KOPT-K1 (cell line): ENCODE results near the gene SMIM7.

Source experiments
- H3K27ac ChIP-seq: fragments of 200-600 bp; sonication (generic); 2 replicates; pipeline ENCODE4 v1.5.1; 2016; ENCODE audit warnings: antibody characterized with exemption, mild to moderate bottlenecking, low read depth, low read length; ENCODE audit not compliant: poor library complexity, severe bottlenecking
- H3K36me3 ChIP-seq: fragments of 200-600 bp; sonication (generic); 2 replicates; pipeline ENCODE4 v1.5.1; 2017; ENCODE audit warnings: antibody characterized with exemption, mild to moderate bottlenecking, low read length, moderate library complexity; ENCODE audit not compliant: insufficient read depth
- H3K9me3 ChIP-seq: fragments of 200-600 bp; sonication (generic); 2 replicates; pipeline ENCODE4 v1.5.1; 2017; ENCODE audit warnings: antibody characterized with exemption, low read length, mild to moderate bottlenecking; ENCODE audit not compliant: insufficient read depth, poor library complexity, severe bottlenecking

Gene SMIM7

DNA sequence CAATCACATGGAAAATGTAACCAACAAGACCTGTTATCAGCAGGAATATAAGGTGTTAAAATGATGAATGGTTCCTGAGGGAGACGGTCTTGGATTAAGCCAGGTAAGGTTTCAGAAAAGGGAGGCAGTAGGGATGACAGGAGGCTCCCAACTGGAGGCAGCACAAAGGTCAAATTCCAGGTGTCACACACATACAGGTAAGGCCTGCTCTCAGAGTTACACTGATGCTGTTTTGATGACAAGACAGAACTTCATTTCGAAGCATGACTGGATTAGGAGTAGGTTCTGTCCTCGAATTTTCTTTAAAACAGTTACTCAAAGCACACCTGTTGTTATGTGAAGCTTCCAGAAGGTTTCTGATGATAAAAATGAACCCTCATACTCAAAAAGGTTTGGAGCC lies 39.4 kb downstream of the SMIM7 start:
- Histone ChIP-seq H3K27ac (no peak overlapping the region), H3K9me3 (no peaks in the 10 kb centered on the region), H3K36me3 (peaks cover 35% of the 10 kb centered on the region)

DNA sequence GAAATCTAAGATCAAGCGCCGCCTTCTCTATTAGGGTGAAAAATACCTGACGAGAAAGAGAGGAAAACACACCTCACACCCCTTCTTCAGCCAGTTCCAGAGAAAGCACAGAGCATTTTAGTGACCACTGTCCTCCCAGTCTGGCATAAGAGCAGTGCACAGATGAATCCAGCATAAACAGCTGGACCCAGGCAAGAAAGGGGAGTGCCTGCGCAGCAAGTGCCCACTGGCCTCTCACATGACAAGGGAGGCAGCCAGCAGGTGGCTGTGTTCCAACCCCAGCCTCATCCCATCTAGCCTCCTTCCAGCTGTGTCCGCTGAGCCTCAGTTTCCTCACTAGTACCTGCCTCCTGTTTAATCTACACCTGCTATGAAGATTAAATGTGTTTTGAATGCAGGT lies 39.9 kb downstream of the SMIM7 start:
- Histone ChIP-seq H3K27ac (no peak overlapping the region), H3K36me3 (peaks cover 29% of the 10 kb centered on the region)

GRCh38 chr19:16619457-16619856 lies 40.5 kb downstream of the SMIM7 start:
- Histone ChIP-seq H3K27ac (no peak overlapping the region), H3K9me3 (no peaks in the 10 kb centered on the region), H3K36me3 (peaks cover 23% of the 10 kb centered on the region)

More for the DNA sequence above, 39.9 kb downstream of the SMIM7 start:
- no peaks in the 10 kb centered on the region for H3K9me3 ChIP-seq

GRCh38 chr19:16618248-16618647 lies 41.7 kb downstream of the SMIM7 start:
- H3K36me3 ChIP-seq: peaks cover 11% of the 10 kb centered on the region
- H3K9me3 ChIP-seq: no peaks in the 10 kb centered on the region
- no peak overlapping the region for H3K27ac ChIP-seq

GRCh38 chr19:16615808-16616207 lies 44.1 kb downstream of the SMIM7 start:
- H3K36me3 ChIP-seq: no peaks in the 10 kb centered on the region
- no peak overlapping the region for H3K27ac ChIP-seq

DNA sequence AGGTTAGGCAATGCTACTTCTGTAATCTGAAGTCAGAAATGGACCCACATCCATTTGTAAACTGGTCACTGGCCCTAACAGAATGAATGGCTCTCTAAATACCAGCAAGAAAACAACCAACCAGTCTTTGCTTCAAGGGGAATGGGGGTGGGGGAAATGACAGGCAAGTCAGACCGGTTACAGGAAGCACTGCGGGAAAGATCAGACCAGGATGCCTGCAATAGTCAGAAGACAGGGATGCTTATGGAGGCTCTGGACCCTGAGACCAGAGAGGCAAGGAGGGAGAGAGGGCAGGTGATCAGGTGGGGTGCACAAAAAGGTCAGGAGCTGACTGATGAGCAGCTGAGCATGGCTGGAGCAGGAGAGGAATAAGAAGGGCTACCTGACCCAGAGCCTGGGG lies 45.0 kb downstream of the SMIM7 start:
- Histone ChIP-seq H3K27ac (no peak overlapping the region), H3K9me3 (no peaks in the 10 kb centered on the region), H3K36me3 (no peaks in the 10 kb centered on the region)

More at GRCh38 chr19:16615808-16616207, 44.1 kb downstream of the SMIM7 start:
- no peaks in the 10 kb centered on the region for H3K9me3 ChIP-seq

DNA sequence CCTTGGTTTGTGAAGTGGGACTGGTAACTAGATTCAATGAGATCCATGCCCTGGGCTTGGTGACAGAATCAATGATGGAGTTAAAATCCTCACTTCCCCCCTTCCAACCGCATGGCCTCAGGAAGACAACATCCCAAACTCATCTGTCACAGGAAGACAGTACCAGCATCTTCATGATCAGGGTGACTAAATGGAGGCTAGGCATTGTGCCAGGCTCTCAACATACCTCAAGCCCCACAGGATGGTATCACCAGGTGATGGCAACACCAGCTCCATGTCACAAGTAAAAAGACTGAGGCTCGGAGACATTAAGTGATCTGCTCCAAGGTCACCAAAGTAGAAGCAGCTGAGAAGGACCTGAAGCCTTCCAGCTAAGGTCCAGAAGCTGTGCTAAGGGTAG lies 46.1 kb downstream of the SMIM7 start:
- no peaks in the 10 kb centered on the region for H3K36me3 ChIP-seq
- H3K9me3 ChIP-seq: no peaks in the 10 kb centered on the region
- H3K27ac ChIP-seq: no peak overlapping the region

- Histone ChIP-seq H3K36me3 (no peaks in the 10 kb centered on the region), H3K9me3 (no peaks in the 10 kb centered on the region), H3K27ac (no peak overlapping the region)
These were observed 47.3 kb downstream of the SMIM7 start for GRCh38 chr19:16612636-16613035.

DNA sequence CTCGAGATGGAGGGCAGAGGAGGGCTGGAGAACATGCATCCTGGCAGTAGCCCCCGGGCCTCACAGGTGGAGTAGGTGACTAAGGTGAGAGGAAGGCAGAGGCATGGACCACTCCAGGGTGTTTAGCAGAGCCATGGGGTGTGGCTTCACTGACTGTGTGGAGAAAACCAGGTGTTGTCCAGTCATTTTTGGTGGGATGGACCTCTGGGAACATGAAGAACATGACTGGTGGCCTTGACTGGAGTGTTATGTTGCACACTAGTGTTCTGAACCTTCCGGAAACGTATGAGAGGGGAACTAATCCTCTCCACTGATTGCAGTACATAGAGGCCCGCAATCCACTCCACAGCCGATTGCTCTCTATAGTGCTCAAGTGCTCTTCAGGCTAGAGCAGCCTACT lies 48.8 kb downstream of the SMIM7 start:
- H3K36me3 ChIP-seq: no peaks in the 10 kb centered on the region
- no peaks in the 10 kb centered on the region for H3K9me3 ChIP-seq
- H3K27ac ChIP-seq: no peak overlapping the region

- no peak overlapping the region for H3K27ac ChIP-seq
- no peaks in the 10 kb centered on the region for H3K9me3 ChIP-seq
These were observed 50.3 kb downstream of the SMIM7 start for GRCh38 chr19:16609511-16610200.

DNA sequence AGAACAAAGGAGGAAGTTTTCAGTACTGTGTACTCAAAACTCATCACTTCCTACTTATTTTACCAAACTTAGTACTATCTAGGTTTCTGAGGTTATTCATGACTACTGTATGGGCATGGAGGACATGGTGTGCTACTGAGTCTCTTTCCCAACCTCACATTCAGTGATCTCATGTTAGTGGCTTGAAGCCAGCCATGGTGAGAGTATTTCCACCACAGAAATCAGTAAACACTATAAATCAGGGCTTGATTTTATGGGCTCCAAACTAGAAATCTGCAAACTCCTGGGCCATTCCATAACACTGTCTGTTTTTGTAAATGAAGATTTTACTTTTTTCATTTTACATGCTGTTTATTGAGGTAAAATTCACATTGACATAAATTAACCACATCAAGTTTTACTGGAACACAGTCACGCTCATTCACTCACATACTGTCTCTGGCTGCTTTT lies 51.6 kb downstream of the SMIM7 start:
- H3K27ac ChIP-seq: no peak overlapping the region
- no peaks in the 10 kb centered on the region for H3K9me3 ChIP-seq
- H3K36me3 ChIP-seq: no peaks in the 10 kb centered on the region

More at GRCh38 chr19:16609511-16610200, 50.3 kb downstream of the SMIM7 start:
- no peaks in the 10 kb centered on the region for H3K36me3 ChIP-seq

GRCh38 chr19:16607819-16608218 lies 52.1 kb downstream of the SMIM7 start:
- Histone ChIP-seq H3K9me3 (no peaks in the 10 kb centered on the region), H3K27ac (no peak overlapping the region), H3K36me3 (no peaks in the 10 kb centered on the region)

DNA sequence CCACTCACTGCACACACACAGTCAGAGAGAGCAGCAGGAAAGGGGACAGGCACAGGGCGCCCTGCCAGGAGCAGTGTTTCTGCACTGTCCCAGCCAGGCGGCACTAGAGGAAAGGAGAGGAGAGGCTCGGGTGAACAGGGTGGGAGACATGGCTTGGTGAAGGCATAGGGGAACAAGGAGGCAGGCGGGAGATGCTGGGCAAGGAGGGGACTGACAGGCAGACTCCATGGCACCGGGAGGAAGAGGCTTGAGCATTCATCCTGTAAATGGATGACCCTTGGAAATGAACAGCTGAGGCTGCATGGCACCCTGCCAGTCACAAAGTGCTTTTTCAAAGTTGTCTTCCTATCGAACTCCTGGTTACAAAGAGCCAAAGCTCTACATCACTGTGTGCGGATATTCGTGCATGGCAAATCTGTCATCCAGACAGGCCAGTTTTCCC lies 54.4 kb downstream of the SMIM7 start:
- Histone ChIP-seq H3K36me3 (no peaks in the 10 kb centered on the region), H3K27ac (no peak overlapping the region), H3K9me3 (no peaks in the 10 kb centered on the region)

GRCh38 chr19:16605115-16605514 lies 54.8 kb downstream of the SMIM7 start:
- H3K36me3 ChIP-seq: no peaks in the 10 kb centered on the region
- no peaks in the 10 kb centered on the region for H3K9me3 ChIP-seq
- no peak overlapping the region for H3K27ac ChIP-seq

DNA sequence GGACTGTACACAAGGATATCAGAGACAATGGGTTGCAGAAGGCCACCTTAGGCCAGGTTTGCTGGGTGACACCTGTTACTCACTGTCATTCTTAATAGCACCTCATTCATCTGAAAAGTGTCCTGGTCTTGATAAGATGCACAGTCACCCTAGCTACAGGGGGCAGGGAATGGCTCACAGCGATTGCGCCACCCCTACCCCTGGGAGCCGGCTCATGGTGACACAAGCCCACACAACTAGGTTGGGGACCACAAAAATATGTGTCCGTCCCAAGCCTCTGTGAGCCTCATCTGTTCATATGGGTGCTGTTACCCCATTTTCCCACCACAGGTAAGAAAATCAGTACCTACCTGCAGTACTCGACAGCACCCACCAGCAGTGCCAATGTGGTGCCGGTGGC lies 55.3 kb downstream of the SMIM7 start:
- Histone ChIP-seq H3K27ac (no peak overlapping the region), H3K36me3 (no peaks in the 10 kb centered on the region), H3K9me3 (no peaks in the 10 kb centered on the region)

- no peaks in the 10 kb centered on the region for H3K36me3 ChIP-seq
- H3K9me3 ChIP-seq: no peaks in the 10 kb centered on the region
- H3K27ac ChIP-seq: no peak overlapping the region
These were observed 56.9 kb downstream of the SMIM7 start for GRCh38 chr19:16603090-16603489.
